ENCODE measurements around the gene CFHR1.
"Not testable (repeated sequence)": the region's sequence is repeated elsewhere in the genome, so short reads cannot be mapped to it uniquely, and the experiment has no call there.

Gene CFHR1

GRCh38 chr1:196819531-196819930 lies at the start of gene CFHR1:
TSS of gene CFHR1 (plus strand) at chr1:196819731. CDS start at chr1:196819845, 114 bp downstream.
- not testable (repeated sequence) for H3K4me1 ChIP-seq (ENCODE audit: insufficient read depth, low read length); H3K9me3 ChIP-seq (ENCODE audit: control insufficient read depth, insufficient read depth, low read length); H3K36me3 ChIP-seq (ENCODE audit: insufficient read depth, low read length); H3K9ac ChIP-seq (ENCODE audit: low read depth, low read length)

- not testable (repeated sequence) for H3K9me3 ChIP-seq (ENCODE audit: control insufficient read depth, insufficient read depth, low read length); H3K36me3 ChIP-seq (ENCODE audit: insufficient read depth, low read length); H3K4me1 ChIP-seq (ENCODE audit: insufficient read depth, low read length); H3K9ac ChIP-seq (ENCODE audit: low read depth, low read length)
These were observed 49.7 kb upstream of the CFHR1 start for GRCh38 chr1:196769823-196770222.

- H3K9me3 ChIP-seq (ENCODE audit: control insufficient read depth, insufficient read depth, low read length): no peaks in the 10 kb centered on the region
- no peaks in the 10 kb centered on the region for H3K4me1 ChIP-seq (ENCODE audit: insufficient read depth, low read length)
- no peak overlapping the region for H3K9ac ChIP-seq (ENCODE audit: low read depth, low read length)
- H3K36me3 ChIP-seq (ENCODE audit: insufficient read depth, low read length): no peaks in the 10 kb centered on the region
These were observed 45.8 kb upstream of the CFHR1 start for GRCh38 chr1:196773713-196774112.

- H3K4me1 ChIP-seq (ENCODE audit: insufficient read depth, low read length): no peaks in the 10 kb centered on the region
- no peaks in the 10 kb centered on the region for H3K9me3 ChIP-seq (ENCODE audit: control insufficient read depth, insufficient read depth, low read length)
These were observed 45.4 kb upstream of the CFHR1 start for GRCh38 chr1:196774175-196774574.

GRCh38 chr1:196774603-196775002 lies 44.9 kb upstream of the CFHR1 start, which contains the start of gene CFHR3:
TSS of gene CFHR3 (plus strand) at chr1:196774840. CDS start at chr1:196774887, 47 bp downstream.
- no peaks in the 10 kb centered on the region for H3K4me1 ChIP-seq (ENCODE audit: insufficient read depth, low read length)
- no peak within 1 kb of the TSS for H3K9ac ChIP-seq (ENCODE audit: low read depth, low read length)
- no peaks in the 10 kb centered on the region for H3K9me3 ChIP-seq (ENCODE audit: control insufficient read depth, insufficient read depth, low read length)
- no peaks in the 10 kb centered on the region for H3K36me3 ChIP-seq (ENCODE audit: insufficient read depth, low read length)

More at GRCh38 chr1:196774175-196774574, 45.4 kb upstream of the CFHR1 start:
- Histone ChIP-seq H3K36me3 (ENCODE audit: insufficient read depth, low read length) (no peaks in the 10 kb centered on the region), H3K9ac (ENCODE audit: low read depth, low read length) (no peak overlapping the region)

GRCh38 chr1:196777603-196778002 lies 41.9 kb upstream of the CFHR1 start:
- H3K36me3 ChIP-seq (ENCODE audit: insufficient read depth, low read length): no peaks in the 10 kb centered on the region
- no peaks in the 10 kb centered on the region for H3K9me3 ChIP-seq (ENCODE audit: control insufficient read depth, insufficient read depth, low read length)
- H3K4me1 ChIP-seq (ENCODE audit: insufficient read depth, low read length): no peaks in the 10 kb centered on the region
- H3K9ac ChIP-seq (ENCODE audit: low read depth, low read length): no peak overlapping the region

- H3K36me3 ChIP-seq (ENCODE audit: insufficient read depth, low read length): no peaks in the 10 kb centered on the region
- no peaks in the 10 kb centered on the region for H3K4me1 ChIP-seq (ENCODE audit: insufficient read depth, low read length)
- H3K9me3 ChIP-seq (ENCODE audit: control insufficient read depth, insufficient read depth, low read length): no peaks in the 10 kb centered on the region
- no peak overlapping the region for H3K9ac ChIP-seq (ENCODE audit: low read depth, low read length)
These were observed 40.4 kb upstream of the CFHR1 start for GRCh38 chr1:196779093-196779492.

GRCh38 chr1:196791252-196791651 lies 28.3 kb upstream of the CFHR1 start:
- not testable (repeated sequence) for H3K36me3 ChIP-seq (ENCODE audit: insufficient read depth, low read length); H3K9ac ChIP-seq (ENCODE audit: low read depth, low read length); H3K9me3 ChIP-seq (ENCODE audit: control insufficient read depth, insufficient read depth, low read length); H3K4me1 ChIP-seq (ENCODE audit: insufficient read depth, low read length)

GRCh38 chr1:196794103-196794502 lies 25.4 kb upstream of the CFHR1 start:
- H3K9ac ChIP-seq (ENCODE audit: low read depth, low read length); H3K9me3 ChIP-seq (ENCODE audit: control insufficient read depth, insufficient read depth, low read length); H3K4me1 ChIP-seq (ENCODE audit: insufficient read depth, low read length); H3K36me3 ChIP-seq (ENCODE audit: insufficient read depth, low read length): not testable (repeated sequence)

GRCh38 chr1:196797891-196798290 lies 21.6 kb upstream of the CFHR1 start:
- Histone ChIP-seq H3K36me3 (ENCODE audit: insufficient read depth, low read length) (no peaks in the 10 kb centered on the region), H3K9me3 (ENCODE audit: control insufficient read depth, insufficient read depth, low read length) (peaks cover 2% of the 10 kb centered on the region; the same call in 1 of the 2 replicates), H3K4me1 (ENCODE audit: insufficient read depth, low read length) (no peaks in the 10 kb centered on the region), H3K9ac (ENCODE audit: low read depth, low read length) (no peak overlapping the region)

GRCh38 chr1:196801920-196802319 lies 17.6 kb upstream of the CFHR1 start:
- H3K4me1 ChIP-seq (ENCODE audit: insufficient read depth, low read length); H3K9me3 ChIP-seq (ENCODE audit: control insufficient read depth, insufficient read depth, low read length); H3K36me3 ChIP-seq (ENCODE audit: insufficient read depth, low read length); H3K9ac ChIP-seq (ENCODE audit: low read depth, low read length): not testable (repeated sequence)

GRCh38 chr1:196808529-196809235 lies 10.8 kb upstream of the CFHR1 start:
- no peaks in the 10 kb centered on the region for H3K36me3 ChIP-seq (ENCODE audit: insufficient read depth, low read length)
- H3K9ac ChIP-seq (ENCODE audit: low read depth, low read length): no peak overlapping the region
- no peaks in the 10 kb centered on the region for H3K4me1 ChIP-seq (ENCODE audit: insufficient read depth, low read length)
- H3K9me3 ChIP-seq (ENCODE audit: control insufficient read depth, insufficient read depth, low read length): no peaks in the 10 kb centered on the region

GRCh38 chr1:196817442-196817841 lies 2.1 kb upstream of the CFHR1 start:
- H3K9ac ChIP-seq (ENCODE audit: low read depth, low read length); H3K36me3 ChIP-seq (ENCODE audit: insufficient read depth, low read length); H3K4me1 ChIP-seq (ENCODE audit: insufficient read depth, low read length); H3K9me3 ChIP-seq (ENCODE audit: control insufficient read depth, insufficient read depth, low read length): not testable (repeated sequence)

GRCh38 chr1:196827860-196828259 lies 8.3 kb downstream of the CFHR1 start:
- H3K36me3 ChIP-seq (ENCODE audit: insufficient read depth, low read length); H3K4me1 ChIP-seq (ENCODE audit: insufficient read depth, low read length); H3K9ac ChIP-seq (ENCODE audit: low read depth, low read length); H3K9me3 ChIP-seq (ENCODE audit: control insufficient read depth, insufficient read depth, low read length): not testable (repeated sequence)

- H3K36me3 ChIP-seq (ENCODE audit: insufficient read depth, low read length); H3K4me1 ChIP-seq (ENCODE audit: insufficient read depth, low read length); H3K9me3 ChIP-seq (ENCODE audit: control insufficient read depth, insufficient read depth, low read length); H3K9ac ChIP-seq (ENCODE audit: low read depth, low read length): not testable (repeated sequence)
These were observed 30.3 kb downstream of the CFHR1 start for GRCh38 chr1:196849613-196850492.
